ENCODE data around the gene PDE6A. TPM values are rescaled to one million over a fixed set of nuclear protein-coding genes. Genes with fewer than 3 reads are reported as not detected.

The PDE6A gene
- total RNA-seq, 1 donor from 2014 or later, result not detected

DNA sequence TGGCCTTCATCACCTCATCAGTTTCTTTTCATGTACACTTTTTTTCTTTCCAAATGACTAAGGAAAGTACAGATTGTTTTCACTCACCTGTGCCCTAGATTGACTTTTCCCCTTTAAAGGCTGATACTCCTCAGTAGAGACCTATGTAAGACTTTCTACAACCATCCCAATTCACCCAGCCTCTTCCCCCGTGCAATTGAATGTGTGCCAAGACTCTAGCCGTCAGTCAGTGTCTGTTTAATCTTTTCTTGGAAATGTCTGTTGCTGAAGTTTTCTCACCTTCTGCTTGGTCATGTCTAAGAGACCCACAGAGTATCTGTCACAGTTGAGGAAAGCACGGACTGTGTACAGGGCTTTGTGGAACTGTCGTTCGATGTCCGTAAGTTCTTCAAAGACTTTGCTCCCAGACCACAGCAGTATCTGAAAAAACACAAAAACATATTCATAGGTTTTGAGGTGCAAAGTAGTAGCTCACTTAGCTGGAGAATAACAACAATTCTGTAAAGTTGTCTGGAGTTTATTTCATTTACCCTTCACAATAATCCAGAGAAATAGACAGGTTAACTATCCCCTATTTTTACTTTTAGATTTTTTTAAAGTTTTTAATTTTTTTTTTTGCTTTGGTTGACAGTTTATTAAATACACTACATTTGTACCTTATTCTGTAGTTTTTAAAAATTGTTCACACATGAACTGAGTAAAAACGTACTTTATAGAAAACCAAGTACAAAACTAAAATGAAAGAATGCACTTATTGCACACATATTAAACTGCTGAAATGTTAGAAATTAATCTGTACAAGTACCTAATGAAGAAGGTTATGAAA lies 13.6 kb downstream of the PDE6A start:
- DNase-seq (ENCODE audit: low spot score), result no peak

- no peak for DNase-seq (ENCODE audit: low spot score)
Measured at GRCh38 chr5:149930043-149930748, 14.4 kb downstream of the PDE6A start.

DNA sequence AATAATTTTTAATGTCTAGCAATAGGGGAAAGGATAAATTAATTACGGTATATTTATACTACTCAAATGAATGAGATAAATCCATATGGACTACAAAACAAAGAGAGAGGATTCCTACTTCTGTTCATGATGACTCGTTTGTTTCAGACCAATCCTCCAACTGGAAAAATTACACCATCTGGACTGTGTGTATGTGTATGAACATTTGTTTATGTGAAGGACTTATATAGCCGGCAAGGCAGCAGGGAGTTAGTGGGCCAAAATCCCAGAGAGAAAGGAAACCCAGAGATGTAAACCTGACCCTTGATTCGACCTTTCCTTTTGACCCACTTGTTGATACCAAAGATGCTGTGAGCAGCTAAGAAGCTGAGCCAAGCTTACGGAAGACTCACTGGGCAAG lies 20.1 kb downstream of the PDE6A start:
- DNase-seq (ENCODE audit: low spot score), result no peak

DNA sequence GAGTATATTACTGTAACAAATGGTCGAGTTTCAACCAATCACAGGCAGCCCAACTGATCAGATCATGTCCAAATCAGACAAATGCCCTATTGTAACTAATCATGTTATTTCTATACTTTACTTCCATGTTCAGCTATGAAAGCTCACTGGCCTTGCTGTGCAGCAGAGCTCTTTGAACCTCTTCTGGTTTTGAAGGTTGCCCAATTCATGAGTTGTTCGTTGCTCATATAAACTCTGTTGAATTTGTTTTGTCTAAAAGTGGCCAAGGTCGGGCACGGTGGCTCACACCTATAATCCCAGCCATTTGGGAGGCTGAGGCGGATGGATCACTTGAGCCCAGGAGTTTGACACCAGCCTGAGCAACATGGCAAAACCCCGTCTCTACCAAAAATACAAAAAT lies 21.6 kb downstream of the PDE6A start:
- no peak for DNase-seq (ENCODE audit: low spot score)

GRCh38 chr5:149921597-149921996 lies 23.0 kb downstream of the PDE6A start:
- no peak for DNase-seq (ENCODE audit: low spot score)

DNA sequence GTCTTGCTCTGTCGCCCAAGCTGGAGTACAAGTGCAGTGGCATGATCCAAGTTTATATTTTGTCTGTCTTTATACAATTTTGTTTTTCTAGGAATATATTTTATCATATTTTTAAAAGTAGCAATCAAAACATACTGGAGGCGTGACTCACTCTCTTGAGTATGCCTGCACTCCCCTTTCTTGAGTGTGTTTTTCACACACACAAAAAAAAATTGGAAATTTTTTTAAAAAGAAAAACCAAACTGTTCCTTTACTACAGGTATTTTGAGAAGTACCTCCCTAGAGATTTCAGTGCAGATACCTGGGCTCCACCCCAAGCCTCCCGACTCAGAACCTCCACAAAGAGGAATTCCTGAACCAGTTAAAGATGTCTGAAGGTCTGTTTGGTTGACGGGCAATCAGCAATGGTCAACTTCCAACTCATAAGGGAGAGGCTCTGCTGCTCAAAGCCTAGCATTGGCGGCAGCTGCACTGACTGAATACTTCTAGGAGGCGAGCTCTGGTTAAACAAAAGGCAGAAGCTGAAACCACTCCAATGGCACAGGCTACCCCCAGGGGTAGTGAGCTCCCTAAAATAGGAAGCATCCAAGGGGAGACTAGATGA lies 27.4 kb downstream of the PDE6A start:
- DNase-seq (ENCODE audit: low spot score), result no peak

DNA sequence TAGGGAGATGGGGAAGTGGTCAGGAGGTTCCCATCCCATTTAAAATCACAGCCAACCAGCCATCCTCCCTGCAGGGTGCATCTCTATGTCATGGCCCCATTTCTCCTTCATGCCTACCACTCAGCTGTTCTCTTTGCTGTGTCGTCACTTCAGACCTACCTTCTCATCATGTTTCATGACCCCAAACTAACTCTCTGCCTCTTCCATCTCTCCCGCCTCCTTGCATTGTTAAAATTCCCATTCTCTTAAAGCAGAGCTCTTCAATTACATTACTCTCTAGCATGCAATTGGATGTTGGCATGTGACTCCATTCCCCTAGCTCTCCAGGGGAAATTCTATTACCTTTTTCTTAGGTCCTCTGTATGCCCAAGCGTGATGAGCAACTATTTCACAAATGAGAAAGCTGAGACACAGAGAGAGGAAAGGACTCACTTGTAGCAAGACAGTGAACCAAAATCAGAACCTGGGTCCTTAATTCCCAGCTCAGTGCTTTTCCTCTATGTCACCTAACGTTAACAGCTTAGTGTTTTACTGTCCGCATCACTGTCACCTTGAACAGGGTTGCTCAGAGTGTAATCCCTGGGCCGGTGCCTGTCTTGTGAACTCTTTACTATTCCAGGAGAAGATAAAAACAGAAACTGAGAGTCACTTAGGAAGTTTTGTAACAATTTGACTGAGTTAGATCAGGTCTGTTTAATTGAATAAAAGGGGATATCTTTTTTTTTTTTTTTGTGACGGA lies 28.1 kb downstream of the PDE6A start:
- no peak for DNase-seq (ENCODE audit: low spot score)

DNA sequence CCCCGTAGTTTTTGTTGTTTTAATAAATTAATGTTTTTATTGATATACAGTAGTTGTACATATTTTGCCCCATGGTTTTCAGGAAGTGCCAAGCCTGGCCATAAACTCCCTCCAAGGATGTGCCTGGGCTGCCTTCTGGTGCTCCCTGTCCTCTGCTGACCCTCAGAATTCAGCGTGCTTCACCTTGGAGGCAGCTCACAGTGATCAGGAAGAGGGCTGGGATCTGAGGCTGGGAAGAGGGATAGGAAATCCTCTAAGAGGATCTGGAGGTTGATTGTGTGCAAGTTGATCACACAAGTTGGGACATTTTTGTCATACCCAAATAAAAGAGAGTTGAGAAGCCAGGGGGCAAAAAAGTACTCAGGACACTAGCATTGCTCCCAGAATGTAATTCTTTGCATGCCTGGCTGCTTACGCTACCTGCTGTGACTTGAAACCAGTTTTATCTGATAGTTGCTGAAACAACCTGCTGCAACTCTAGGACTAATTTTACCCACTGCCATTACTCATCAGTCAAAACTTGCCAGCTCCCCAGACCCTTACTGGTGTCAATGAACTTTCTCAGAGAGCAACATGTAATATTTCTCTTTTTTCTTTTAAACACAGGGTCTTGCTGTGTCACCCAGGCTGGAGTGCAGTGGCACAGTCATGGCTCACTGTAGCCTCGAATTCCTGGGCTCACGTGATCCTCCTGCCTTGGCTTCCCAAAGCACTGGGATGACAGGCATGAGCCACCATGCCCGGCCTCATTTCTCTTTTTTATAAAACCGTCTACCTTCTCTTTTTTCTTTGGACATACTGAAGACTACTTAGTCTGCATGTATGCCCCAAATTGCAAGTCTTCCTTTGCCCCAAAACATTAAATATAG lies 29.0 kb downstream of the PDE6A start:
- no peak for DNase-seq (ENCODE audit: low spot score)

DNA sequence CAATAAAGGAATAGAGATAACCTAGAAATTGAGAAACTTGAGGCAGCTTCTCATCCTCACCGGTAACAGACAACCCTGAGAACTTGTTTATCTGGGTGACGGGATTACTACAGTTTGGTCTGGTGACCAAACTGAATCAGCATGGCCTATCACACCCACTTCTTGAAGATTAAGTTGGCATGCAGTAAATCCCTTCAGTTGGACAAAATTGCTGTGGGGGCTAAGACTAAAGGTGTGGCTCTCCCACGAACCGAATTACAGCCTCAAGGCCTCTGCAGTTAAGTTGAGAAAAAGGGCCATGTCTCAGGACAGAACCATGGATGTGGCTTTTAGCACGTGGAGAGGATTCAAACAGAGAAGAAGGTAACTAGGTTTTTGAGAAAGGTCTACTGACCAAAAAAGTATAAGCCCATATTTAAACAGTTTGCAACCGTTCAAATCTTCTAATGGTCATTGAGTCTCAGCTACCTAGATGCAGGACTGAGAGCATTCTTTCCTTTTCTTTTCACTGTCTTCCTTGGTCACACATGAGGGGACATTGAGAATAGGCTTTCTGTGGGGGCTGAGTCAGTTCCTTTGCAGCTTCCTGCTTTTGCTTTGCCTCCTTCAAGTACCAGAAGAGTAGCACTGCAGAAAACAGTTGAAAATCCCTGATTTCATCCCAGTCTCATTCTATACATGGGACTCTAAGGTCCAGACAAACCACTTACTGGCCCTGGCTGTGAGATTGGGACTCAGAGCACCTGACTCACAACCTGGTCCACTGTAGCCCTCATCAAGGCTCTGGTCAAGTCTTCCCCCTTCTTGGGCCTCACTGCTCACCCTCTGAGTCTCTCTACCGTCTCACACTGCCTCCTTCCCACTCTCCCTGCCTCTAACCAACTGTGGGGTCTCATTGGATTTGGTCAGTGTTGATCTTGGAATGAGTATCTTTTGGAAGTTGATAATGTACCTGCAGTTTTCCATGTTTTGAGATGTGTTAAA lies 30.9 kb downstream of the PDE6A start:
- DNase-seq (ENCODE audit: low spot score), result no peak

DNA sequence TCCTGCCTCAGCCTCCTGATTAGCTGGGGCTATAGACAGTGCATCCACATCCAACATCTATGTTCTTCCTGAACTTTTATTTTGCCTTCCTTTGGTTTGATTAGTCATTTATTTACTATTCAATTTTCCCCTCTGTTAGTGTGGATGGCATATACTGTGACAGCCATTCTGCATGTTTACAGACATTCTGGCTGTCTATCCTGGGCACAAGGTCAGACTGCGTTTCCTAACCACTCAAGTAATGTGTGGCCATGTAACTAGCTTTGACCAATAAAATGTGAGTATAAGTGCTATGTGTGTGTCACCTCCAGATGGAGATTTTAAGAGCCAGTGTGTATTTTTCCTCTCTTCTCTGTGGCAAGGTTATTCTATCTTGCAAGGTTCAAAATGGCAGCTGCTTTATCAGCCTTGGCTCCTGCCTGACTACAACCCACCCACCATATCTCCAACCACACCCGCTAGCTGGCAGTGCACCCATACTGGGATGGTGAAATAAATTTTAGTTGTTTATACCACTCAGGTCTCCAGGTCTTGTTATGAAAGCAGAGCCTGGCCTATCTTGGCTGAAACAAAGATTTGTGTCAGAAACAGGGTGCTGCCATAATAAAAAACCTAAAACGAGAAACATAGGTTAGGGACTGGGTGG lies 32.2 kb downstream of the PDE6A start:
- no peak for DNase-seq (ENCODE audit: low spot score)

- DNase-seq (ENCODE audit: low spot score), result no peak
Measured at GRCh38 chr5:149911031-149911430, 33.6 kb downstream of the PDE6A start.

GRCh38 chr5:149907828-149908227 lies 36.8 kb downstream of the PDE6A start:
- no peak for DNase-seq (ENCODE audit: low spot score)

DNA sequence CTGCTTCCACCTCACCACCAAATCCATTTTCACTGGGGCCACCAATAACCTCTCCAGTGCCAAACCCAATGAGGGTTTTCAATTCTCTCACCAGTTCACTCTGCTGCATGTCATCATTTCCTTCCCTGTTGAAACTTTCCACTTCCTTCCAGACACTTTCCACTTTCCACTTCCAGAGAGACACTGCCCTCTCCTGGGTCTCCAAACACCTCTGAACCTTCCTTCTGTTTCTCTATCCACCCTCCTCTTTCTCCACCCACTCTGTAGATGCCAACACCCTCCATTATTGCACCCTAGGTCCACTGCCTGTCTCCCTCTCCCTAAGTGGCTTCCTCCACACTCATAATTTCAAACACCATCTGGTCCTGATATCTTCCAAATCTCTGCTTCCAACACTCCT lies 39.6 kb downstream of the PDE6A start:
- no peak for DNase-seq (ENCODE audit: low spot score)

- DNase-seq (ENCODE audit: low spot score), result no peak
Measured at GRCh38 chr5:149904293-149904886, 40.2 kb downstream of the PDE6A start.

GRCh38 chr5:149903404-149903803 lies 41.2 kb downstream of the PDE6A start:
- DNase-seq (ENCODE audit: low spot score), result no peak

DNA sequence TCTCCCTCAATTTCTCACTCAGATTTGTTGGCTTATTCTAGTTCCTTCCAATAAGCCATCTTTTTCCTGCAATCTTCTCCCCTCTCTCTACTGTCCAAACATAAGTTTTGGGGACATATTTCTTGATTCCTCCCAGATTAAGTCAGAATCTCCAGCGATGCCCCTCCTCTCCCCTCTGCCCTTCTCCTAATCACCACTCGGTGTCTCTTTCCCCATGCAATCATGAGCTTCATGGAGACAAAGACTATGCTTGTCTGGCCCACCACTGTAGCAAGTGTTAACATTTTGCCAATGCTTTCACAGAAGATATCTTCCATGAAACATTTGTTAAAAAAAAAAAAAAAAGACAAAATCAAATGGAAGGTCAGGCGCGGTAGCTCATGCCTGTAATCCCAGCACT lies 42.4 kb downstream of the PDE6A start:
- DNase-seq (ENCODE audit: low spot score), result no peak

- no peak for DNase-seq (ENCODE audit: low spot score)
Measured at GRCh38 chr5:149901511-149901910, 43.1 kb downstream of the PDE6A start.

- DNase-seq (ENCODE audit: low spot score), result no peak
Measured at GRCh38 chr5:149900390-149900789, 44.2 kb downstream of the PDE6A start.

GRCh38 chr5:149898811-149899210 lies 45.8 kb downstream of the PDE6A start:
- no peak for DNase-seq (ENCODE audit: low spot score)
